Measurements from ENCODE around the gene CCS.

DNA sequence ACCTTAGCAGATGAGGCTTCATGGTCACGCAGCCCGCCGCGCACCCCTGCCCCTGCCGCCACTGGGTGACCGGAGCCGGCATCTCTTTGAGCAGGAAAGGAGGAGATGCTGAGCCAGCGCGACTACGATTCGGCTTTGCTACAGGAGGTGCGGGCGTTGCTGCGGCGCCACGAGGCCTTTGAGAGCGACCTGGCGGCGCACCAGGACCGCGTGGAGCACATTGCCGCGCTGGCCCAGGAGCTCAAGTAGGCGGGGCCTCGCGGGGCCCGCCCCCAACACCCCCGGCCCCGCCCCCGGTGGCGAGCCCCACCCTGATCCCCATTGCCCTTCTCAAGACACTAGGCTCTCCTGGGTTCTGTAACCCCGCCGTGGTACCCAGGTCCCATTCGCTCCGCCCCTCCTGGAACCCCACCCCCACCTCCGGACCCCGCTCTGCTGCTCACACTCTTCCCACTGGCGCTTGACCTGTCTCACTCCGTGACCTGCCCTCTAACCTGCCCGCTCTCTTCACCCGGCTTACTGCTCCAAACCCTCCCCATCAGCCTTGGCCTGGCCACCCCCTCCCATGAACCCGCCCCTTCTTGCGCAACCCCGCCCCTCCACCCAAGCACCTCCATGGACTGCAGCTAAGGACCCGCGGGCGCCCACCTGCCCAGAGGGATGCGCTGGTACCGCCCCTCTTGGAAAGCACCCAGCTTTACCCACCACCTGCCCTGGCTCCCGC, 33.7 kb upstream of the CCS start:
- TF ChIP-seq CTCF (IDR thresholded peaks at IDR 0.05): no peak
- no peak for TF ChIP-seq POLR2A (IDR thresholded peaks at IDR 0.05)
- no peak for TF ChIP-seq POLR2AphosphoS5 (IDR thresholded peaks at IDR 0.05)
